Measurements from ENCODE around the gene FAAH2.

Gene FAAH2

DNA sequence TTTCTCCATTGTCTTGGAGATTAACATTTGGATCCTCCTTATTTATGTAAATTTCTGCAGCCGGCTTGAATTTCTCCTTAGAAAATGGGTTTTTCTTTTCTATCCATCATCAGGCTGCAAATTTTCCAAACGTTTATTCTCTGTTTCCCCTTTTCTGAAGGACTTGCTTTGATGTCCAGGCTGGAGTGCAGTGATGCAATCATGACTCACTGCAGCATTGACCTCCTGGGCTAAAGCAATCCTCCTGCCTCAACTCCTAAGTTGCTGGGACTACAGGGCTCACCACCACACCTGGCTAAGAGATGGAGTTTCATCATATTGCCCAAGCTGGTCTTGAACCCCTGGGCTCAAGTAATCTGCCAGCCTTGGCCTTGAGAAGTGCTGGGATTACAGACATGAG is 161.3 kb downstream of the FAAH2 start:
- 0 out of 2 replicates have a peak, but pooled peaks cover 4% of the 10 kb centered on the region for H3K9me3 ChIP-seq
- no peak overlapping the region for H3K9ac ChIP-seq
- no peak overlapping the region for H3K27ac ChIP-seq
- no peak overlapping the region for H3K4me3 ChIP-seq
- no peak; the same call in 1 of the 2 replicates for TF ChIP-seq Cebpa-rat (IDR thresholded peaks at IDR 0.05)
- H3K4me2 ChIP-seq: no peak overlapping the region
- no peaks in the 10 kb centered on the region for H3K4me1 ChIP-seq
- H3K36me3 ChIP-seq: no peaks in the 10 kb centered on the region
- peaks cover 66% of the 10 kb centered on the region for H3K27me3 ChIP-seq
- no peaks in the 10 kb centered on the region for H4K20me1 ChIP-seq

DNA sequence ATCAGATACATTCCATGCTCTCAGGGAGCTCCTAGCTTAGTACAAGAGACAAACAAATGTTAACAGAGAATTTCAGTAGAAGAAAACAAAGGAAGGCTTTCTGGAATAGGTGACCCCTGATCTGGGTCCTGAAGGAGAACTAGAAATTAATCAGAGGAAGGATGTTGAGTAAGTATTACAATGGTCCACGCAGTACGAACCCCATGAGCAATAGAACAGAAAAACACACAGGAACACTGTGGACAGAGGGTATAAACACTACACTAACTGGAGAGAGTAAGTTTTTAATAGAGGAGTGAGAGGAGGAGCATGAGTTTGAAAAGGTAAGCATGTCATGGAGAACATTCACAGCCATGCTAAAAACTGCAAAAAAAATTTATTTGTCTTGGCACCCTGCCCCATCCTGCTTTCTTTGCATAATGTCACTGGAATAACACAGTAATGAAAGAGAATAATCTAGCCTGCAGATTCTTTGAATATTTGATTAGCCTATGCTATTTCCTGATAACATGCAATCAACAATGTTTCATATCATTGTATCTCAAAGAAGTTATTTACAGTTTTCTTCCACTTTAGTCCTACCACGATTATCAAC is 165.0 kb downstream of the FAAH2 start:
- no peak for TF ChIP-seq Cebpa-rat (IDR thresholded peaks at IDR 0.05)
- H3K36me3 ChIP-seq: no peaks in the 10 kb centered on the region
- 0 out of 2 replicates have a peak, but pooled peaks cover 9% of the 10 kb centered on the region for H3K9me3 ChIP-seq
- H3K27me3 ChIP-seq: peaks cover 52% of the 10 kb centered on the region
- H3K4me3 ChIP-seq: no peak overlapping the region
- H3K4me1 ChIP-seq: no peaks in the 10 kb centered on the region
- no peak overlapping the region for H3K27ac ChIP-seq
- no peak overlapping the region for H3K9ac ChIP-seq
- no peaks in the 10 kb centered on the region for H4K20me1 ChIP-seq
- no peak overlapping the region for H3K4me2 ChIP-seq

DNA sequence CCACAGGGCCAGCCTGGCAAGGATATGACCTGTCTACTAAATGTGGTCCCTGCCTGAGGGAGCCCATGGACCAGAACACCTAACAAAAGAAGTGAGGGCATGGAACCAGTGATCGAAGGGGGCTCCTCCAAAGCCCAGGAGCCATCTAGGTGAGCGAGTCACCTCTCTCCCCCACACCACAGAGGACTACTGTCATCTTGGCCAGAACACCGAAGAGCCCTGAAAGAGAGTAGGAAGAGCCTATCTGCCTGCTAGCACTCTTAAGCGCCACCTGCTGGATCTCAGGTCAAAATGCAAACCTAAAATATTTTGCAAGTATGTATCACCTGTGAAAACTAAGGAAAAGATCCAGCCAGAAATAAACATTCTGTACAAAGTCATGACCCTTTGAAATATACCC is 167.4 kb downstream of the FAAH2 start:
- Histone ChIP-seq H3K27me3 (peaks cover 52% of the 10 kb centered on the region), H3K9me3 (peaks cover 5% of the 10 kb centered on the region; the same call in 1 of the 2 replicates), H3K36me3 (no peaks in the 10 kb centered on the region), H3K9ac (no peak overlapping the region), H3K4me2 (no peak overlapping the region), H3K4me3 (no peak overlapping the region), H3K4me1 (peaks cover 2% of the 10 kb centered on the region), H4K20me1 (no peaks in the 10 kb centered on the region), H3K27ac (no peak overlapping the region)
- no peak for TF ChIP-seq Cebpa-rat (IDR thresholded peaks at IDR 0.05)

DNA sequence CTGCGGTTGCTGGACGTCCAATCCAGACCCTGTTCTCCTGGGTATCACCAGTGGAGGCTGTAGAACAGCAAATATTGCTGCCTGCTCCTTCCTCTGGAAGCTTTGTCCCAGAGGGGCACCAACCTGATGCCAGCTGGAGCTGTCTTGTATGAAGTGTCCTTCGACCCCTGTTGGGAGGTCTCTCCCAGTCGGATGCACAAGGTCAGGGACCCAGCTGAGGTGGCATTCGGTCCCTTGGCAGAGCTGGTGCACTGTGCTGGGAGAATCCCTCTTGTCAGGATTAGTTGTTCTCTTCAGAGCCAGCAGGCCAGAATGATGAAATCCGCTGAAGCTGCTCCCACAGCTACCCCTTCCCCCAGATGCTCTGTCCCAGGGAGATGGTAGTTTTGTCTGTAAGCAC is 195.0 kb downstream of the FAAH2 start:
- Histone ChIP-seq H3K27me3 (peaks cover 55% of the 10 kb centered on the region), H3K9ac (no peak overlapping the region), H3K9me3 (0 out of 2 replicates have a peak, but pooled peaks cover 11% of the 10 kb centered on the region), H3K4me2 (no peak overlapping the region), H3K4me1 (no peaks in the 10 kb centered on the region), H4K20me1 (no peaks in the 10 kb centered on the region), H3K27ac (no peak overlapping the region), H3K4me3 (no peak overlapping the region), H3K36me3 (no peaks in the 10 kb centered on the region)
- no peak for TF ChIP-seq Cebpa-rat (IDR thresholded peaks at IDR 0.05)

DNA sequence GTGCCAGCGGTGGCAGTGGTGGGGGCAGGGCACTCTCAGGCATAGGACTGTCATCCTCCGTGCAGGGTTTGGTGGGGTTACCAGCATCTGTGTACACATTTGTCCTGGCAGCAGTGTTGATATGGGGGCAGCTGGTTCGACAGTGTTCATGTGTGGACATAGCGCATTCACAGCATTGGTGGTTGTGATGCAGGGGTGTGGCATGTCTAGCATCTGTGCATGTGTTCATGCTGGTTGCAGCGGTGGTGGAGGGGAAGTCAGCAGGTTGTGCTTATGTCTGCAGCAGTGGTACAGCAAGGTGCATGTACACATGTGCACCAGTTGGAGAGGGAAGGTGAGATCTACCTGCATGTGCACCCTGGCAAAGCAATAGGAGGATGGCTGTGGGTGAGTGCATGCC is 230.0 kb downstream of the FAAH2 start:
- H3K4me2 ChIP-seq: no peak overlapping the region
- no peaks in the 10 kb centered on the region for H3K4me1 ChIP-seq
- no peaks in the 10 kb centered on the region for H3K36me3 ChIP-seq
- TF ChIP-seq Cebpa-rat (IDR thresholded peaks at IDR 0.05): no peak
- H3K4me3 ChIP-seq: no peak overlapping the region
- H3K9ac ChIP-seq: no peak overlapping the region
- no peak overlapping the region for H3K27ac ChIP-seq
- H3K9me3 ChIP-seq: no peaks in the 10 kb centered on the region
- no peaks in the 10 kb centered on the region for H4K20me1 ChIP-seq
- peaks cover 76% of the 10 kb centered on the region for H3K27me3 ChIP-seq

DNA sequence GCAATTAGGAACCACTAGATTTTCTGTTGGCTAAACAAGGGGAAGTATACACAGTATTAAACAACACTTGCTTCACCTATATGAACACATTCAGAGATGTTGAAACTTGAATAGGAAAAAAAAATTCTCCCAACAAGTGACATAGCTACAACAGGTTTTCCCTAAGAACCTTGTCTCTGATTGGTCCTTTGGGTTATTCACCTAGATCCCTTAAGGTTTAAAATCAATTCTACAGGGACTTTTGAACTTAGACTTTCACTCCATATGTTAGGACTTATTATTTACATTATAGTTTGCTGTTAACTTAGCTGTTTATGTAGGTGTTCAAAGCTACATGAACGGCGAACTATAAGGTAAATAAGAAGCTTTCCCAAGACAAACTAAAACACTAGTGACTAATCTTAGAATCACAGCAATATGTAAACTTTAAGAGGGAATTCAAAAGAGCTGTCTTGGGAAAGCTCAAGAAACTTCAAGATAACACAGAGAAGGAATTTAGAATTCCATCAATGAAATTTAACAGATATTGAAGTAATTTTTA is 233.1 kb downstream of the FAAH2 start:
- H3K9me3 ChIP-seq: peaks cover 5% of the 10 kb centered on the region; the same call in 1 of the 2 replicates
- no peak overlapping the region for H3K9ac ChIP-seq
- H3K36me3 ChIP-seq: no peaks in the 10 kb centered on the region
- no peak for TF ChIP-seq Cebpa-rat (IDR thresholded peaks at IDR 0.05)
- no peak overlapping the region for H3K4me3 ChIP-seq
- H3K27ac ChIP-seq: no peak overlapping the region
- peaks cover 49% of the 10 kb centered on the region for H3K27me3 ChIP-seq
- no peaks in the 10 kb centered on the region for H4K20me1 ChIP-seq
- H3K4me2 ChIP-seq: no peak overlapping the region
- no peaks in the 10 kb centered on the region for H3K4me1 ChIP-seq

DNA sequence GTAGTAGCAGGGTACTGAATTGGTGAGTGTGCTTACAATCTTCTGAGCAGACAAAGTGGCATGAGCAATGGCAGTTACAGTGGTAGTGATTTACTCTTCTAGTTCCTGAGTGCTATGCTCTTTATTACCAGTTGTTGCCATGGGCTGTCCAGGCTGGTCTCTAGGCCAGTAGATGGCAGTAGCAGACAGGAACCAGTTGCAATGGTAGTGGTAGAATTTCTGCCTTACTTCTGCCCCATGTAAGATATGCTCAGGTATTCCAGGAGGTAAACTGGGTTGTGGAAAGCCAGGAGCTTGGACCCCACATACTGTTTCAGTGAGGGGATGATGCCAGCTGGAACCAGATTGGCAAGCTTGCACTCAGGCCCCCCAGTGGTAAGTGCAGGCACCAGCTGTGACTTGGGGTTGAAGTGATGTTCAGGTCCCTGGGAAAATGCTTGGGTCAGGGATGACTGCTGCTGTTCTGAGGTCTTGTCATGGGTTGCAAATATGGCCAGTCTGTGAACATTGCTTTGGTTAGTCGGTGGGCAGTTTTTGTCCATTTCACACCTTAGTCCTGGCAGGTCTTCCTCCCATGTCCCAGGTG is 242.3 kb downstream of the FAAH2 start:
- TF ChIP-seq Cebpa-rat (IDR thresholded peaks at IDR 0.05): no peak
- no peaks in the 10 kb centered on the region for H3K36me3 ChIP-seq

More for the DNA sequence above, 242.3 kb downstream of the FAAH2 start:
- H3K27me3 ChIP-seq: peaks cover 47% of the 10 kb centered on the region
- H3K27ac ChIP-seq: no peak overlapping the region
- H3K4me2 ChIP-seq: no peak overlapping the region
- H3K9me3 ChIP-seq: no peaks in the 10 kb centered on the region
- H4K20me1 ChIP-seq: no peaks in the 10 kb centered on the region
- no peak overlapping the region for H3K4me3 ChIP-seq
- no peaks in the 10 kb centered on the region for H3K4me1 ChIP-seq
- no peak overlapping the region for H3K9ac ChIP-seq
